HCT116 (cell line): ENCODE data around the gene SPRED2.

ENCODE experiments used
- CTCF ChIP-seq, 3 experiments: fragments of 200-600 bp in 1 of 3; sonication (generic) in 1 of 3; IDR thresholded peaks in 2 of 3; conservative IDR thresholded peaks in 1 of 3; 2 replicates each; pipeline ENCODE4 v1.5.1; 2012 to 2017; ENCODE audit warnings: low read depth in 2 of 3, low read length in 2 of 3, antibody characterized with exemption in 1 of 3, borderline replicate concordance in 1 of 3, control low read depth in 1 of 3, mild to moderate bottlenecking in 1 of 3, mixed read lengths in 1 of 3, mixed run types in 1 of 3, moderate library complexity in 1 of 3; ENCODE audit not compliant: insufficient read depth in 1 of 3
- MAX ChIP-seq: IDR thresholded peaks from 2 replicates; pipeline ENCODE4 v1.6.1; 2012
- POLR2AphosphoS5 ChIP-seq: IDR thresholded peaks from 2 replicates; pipeline ENCODE4 v1.6.1; 2011; ENCODE audit warnings: mild to moderate bottlenecking, low read depth, low read length, moderate library complexity
- RAD21 ChIP-seq: IDR thresholded peaks from 2 replicates; pipeline ENCODE4 v1.6.1; 2012; ENCODE audit warnings: low read depth, mild to moderate bottlenecking
- SIN3A ChIP-seq: IDR thresholded peaks from 2 replicates; pipeline ENCODE4 v1.6.1; 2012; ENCODE audit warnings: low read depth
- SP1 ChIP-seq: IDR thresholded peaks from 2 replicates; pipeline ENCODE4 v1.6.1; 2012; ENCODE audit warnings: low read depth

- no peak for TF ChIP-seq CTCF (IDR thresholded peaks at IDR 0.05 in 2 of 3, conservative IDR thresholded peaks at IDR 0.05 in 1 of 3; ENCODE audit: borderline replicate concordance in 1 of 3, insufficient read depth in 1 of 3, low read depth in 2 of 3, low read length in 2 of 3)
- TF ChIP-seq RAD21, result no peak
- no peak for TF ChIP-seq MAX
- no peak for TF ChIP-seq SP1
- no peak for TF ChIP-seq POLR2AphosphoS5
- no peak for TF ChIP-seq SIN3A
Observed at GRCh38 chr2:65378290-65378689, 54.1 kb downstream of the SPRED2 start.
